ENCODE measurements around the gene ZFP62. TPM values are rescaled to one million over a fixed set of nuclear protein-coding genes. Genes with fewer than 3 reads are reported as not detected.

Gene ZFP62
- total RNA-seq = 9.0 and 12.2 TPM in 2 replicates

DNA sequence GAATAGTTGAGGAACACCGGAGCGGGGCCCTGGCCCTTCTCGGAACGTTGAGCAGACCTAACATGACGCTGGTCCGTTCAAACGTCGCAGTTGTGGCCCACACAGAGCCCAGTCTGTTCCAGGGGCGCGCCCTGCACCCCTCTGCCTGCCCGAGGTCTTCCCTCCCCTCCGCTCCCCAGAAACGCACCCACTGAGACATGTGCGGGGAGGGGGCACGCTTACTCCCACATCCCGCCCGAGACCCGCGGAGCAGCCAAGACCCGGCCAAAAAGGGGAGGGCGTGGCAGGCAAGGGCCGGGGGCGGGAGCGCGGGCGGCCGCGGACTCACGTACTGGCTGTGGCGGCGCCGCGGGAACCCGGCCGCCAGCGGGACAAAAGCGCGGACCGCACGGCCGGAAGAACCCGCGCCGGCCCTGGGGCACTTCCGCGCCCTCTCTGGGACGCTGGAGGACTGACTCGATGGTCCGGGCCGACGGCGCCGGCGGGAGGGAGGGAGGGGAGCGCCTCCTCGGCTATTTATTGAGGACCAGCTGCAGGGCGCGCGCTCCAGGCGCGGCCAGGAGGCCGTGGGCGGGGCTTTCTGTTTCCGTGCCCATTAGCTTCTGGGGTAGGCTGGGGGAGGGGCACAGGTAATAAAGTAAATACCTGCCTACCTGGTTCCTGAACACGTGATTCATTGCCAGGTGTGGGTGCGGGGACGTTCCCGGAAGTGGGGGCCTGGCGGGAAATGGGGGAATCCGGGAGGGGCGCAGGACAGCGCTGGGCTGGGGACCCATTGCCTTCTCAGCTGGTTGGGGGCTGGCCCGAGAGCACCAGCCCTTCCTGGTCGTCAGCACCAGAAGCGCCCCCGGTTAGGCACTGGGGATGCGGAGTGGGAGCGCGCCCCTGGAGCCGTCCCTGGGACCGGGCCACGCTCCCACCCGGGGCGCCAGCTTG, at the start of gene ZFP62:
Gene ZFP62 (minus strand): TSS at position 390 of the 936 bp plus-strand sequence. CDS start 57 bp downstream, at position 333.

DNA sequence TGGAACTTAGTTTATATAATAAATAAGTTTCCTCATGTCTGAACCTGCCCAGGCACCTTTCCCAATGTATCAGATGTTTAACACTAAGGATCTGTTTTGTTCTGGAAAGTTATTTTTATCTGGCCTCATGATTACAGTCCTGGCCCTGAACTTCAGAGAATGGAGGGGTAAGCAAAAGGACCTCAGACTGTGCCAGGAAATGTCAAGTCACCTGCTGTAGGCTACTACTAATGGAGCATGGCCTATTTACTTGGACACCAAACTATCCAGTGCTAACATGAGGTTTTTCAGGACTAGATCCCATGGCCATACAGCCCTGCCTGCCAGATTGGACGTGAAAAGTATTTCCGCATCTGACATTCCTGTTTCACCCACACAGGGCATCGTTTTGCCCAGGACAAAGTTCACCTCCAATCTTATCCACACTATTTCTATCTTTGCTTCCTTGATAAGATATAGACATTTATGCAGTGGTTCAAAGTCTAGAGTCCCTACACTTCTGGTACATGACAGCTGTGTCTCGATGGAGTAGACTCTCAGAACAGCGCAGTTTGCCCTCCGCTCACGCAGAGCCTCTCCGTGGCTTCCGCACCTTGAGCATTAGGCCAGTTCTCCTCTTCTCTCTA, 37.7 kb upstream of the ZFP62 start, which contains the start of gene BTNL8:
Gene BTNL8 (plus strand): TSS at position 539 of the 626 bp plus-strand sequence. CDS start 152 bp downstream, outside the sequence.

DNA sequence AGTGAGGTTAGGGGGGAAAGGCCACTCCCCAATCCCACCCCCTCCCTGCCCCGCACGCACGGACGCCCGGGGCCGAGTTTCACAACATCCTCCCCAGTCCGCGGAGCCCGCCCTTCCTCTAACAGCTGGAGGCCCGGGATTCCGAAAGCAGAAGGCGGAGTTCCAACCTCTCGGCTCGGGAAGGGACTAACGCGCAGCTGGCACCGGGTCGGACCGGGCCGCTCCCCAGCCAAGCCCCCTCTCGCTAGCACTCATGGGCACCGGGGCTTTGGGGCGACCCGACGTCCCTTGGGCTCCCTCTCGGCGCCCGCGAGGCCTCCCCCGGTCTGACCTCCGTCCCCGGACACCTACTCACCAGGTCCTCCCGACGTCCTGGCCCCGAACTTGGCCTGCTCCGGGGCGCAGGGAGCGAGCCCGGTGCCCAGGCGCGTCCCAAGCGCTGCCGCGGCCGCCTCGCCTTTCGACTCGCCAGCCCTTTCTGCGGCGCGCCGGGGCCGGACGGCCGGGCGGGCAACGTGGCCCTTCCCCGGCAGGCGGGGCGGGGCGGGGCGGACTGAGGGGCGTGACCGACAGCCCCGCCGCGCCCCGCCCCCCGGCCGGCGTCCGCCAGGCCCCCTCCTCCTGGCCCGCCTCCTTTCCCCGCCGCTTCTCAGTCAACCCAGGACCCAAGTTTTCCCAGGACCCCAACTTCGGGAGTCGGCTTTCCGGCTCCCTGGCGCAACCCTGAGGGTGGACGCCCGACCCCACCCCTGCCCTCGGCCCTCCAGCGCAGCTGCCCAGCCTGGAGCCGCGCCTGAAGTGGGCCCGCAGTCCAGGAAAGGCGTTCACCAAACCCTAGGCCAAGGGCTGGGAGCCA, 58.5 kb downstream of the ZFP62 start, which contains the start of gene MGAT1:
Gene MGAT1 (minus strand): TSS at position 482 of the 856 bp plus-strand sequence. CDS start 9,835 bp downstream, outside the sequence.

Small RNA genes within 50 kb of the gene (small RNA-seq; reads per million reads assigned to genes)
- gene RF00019 (ENCODE audit: low replicate concordance) = not detected

Other genes starting within 250 kb of the ZFP62 start
- under 0.01 and 0.43 TPM in 2 replicates for gene FLT4, start 211.7 kb downstream of the ZFP62 start, total RNA-seq
- gene OR2Y1, start 121.2 kb downstream of the ZFP62 start, total RNA-seq = not detected in 2 replicates
- 121 and 134 TPM in 2 replicates for gene MGAT1, start 58.5 kb downstream of the ZFP62 start, total RNA-seq
- gene BTNL8, start 37.9 kb upstream of the ZFP62 start, total RNA-seq = not detected in 2 replicates
- gene BTNL3, start 127.6 kb upstream of the ZFP62 start, total RNA-seq = not detected in 2 replicates
- gene BTNL9, start 179.0 kb upstream of the ZFP62 start, total RNA-seq = not detected in 2 replicates

Measured in placental pericyte (primary cell).